Mesenchymal stem cell (in vitro differentiated cells and primary cell): ENCODE measurements around the gene ULK3.

Experiments
- DNase-seq: peaks from one replicate; pipeline ENCODE4 v3.0.0-alpha.2; 2013
- H2AFZ ChIP-seq: one replicate; pipeline ENCODE4 v1.6.1; 2013; ENCODE audit warnings: low read depth, mild to moderate bottlenecking, control low read depth, inconsistent platforms, low read length, moderate library complexity
- H2AK5ac ChIP-seq: 2 replicates; pipeline ENCODE4 v1.6.1; 2013; ENCODE audit warnings: low read length, moderate library complexity, mild to moderate bottlenecking, inconsistent platforms; ENCODE audit not compliant: severe bottlenecking
- H2BK120ac ChIP-seq: one replicate; pipeline ENCODE4 v1.6.1; 2013; ENCODE audit warnings: low read depth, mild to moderate bottlenecking, inconsistent platforms, low read length, moderate library complexity
- H2BK12ac ChIP-seq, 2 experiments: one replicate each; pipeline ENCODE4 v1.6.1; 2013; ENCODE audit warnings: inconsistent platforms in 2 of 2, low read length in 2 of 2, mild to moderate bottlenecking in 2 of 2, moderate library complexity in 2 of 2, control low read depth in 1 of 2
- H2BK15ac ChIP-seq: one replicate; pipeline ENCODE4 v1.6.1; 2013; ENCODE audit warnings: mild to moderate bottlenecking, low read depth, inconsistent platforms; ENCODE audit not compliant: poor library complexity, severe bottlenecking
- H2BK5ac ChIP-seq: 2 replicates; pipeline ENCODE4 v1.6.1; 2013; ENCODE audit warnings: low read depth, mild to moderate bottlenecking, low read length, control low read depth, inconsistent platforms; ENCODE audit not compliant: poor library complexity, severe bottlenecking
- H3K14ac ChIP-seq, 2 experiments: one replicate each; pipeline ENCODE4 v1.6.1; 2013; ENCODE audit warnings: inconsistent platforms in 2 of 2, low read length in 2 of 2, control low read depth in 1 of 2, mild to moderate bottlenecking in 1 of 2, moderate library complexity in 1 of 2
- H3K18ac ChIP-seq, 2 experiments: one replicate each; pipeline ENCODE4 v1.6.1; 2013; ENCODE audit warnings: inconsistent platforms in 2 of 2, low read length in 2 of 2, control low read depth in 1 of 2, low read depth in 1 of 2, mild to moderate bottlenecking in 1 of 2
- H3K23ac ChIP-seq, 2 experiments: one replicate each; pipeline ENCODE4 v1.6.1; 2013; ENCODE audit warnings: inconsistent platforms in 2 of 2, low read length in 2 of 2, mild to moderate bottlenecking in 2 of 2, moderate library complexity in 2 of 2, control low read depth in 1 of 2
- H3K27ac ChIP-seq: 2 replicates; pipeline ENCODE4 v1.5.1; 2013; ENCODE audit warnings: mild to moderate bottlenecking, moderate library complexity, low read length, control low read depth, inconsistent platforms; ENCODE audit not compliant: poor library complexity, severe bottlenecking
- H3K27me3 ChIP-seq, 2 experiments: 2 replicates each; pipeline versions ENCODE4 v1.6.1 to v1.7.0; 2013; ENCODE audit warnings: low read length in 2 of 2, mild to moderate bottlenecking in 2 of 2, moderate library complexity in 2 of 2, control low read depth in 1 of 2, inconsistent platforms in 1 of 2; ENCODE audit not compliant: control insufficient read depth in 1 of 2, insufficient read depth in 1 of 2
- H3K36me3 ChIP-seq, 2 experiments: 2 replicates each; pipeline versions ENCODE4 v1.6.1 to v1.7.0; 2013; ENCODE audit warnings: low read length in 2 of 2, control low read depth in 1 of 2, inconsistent platforms in 1 of 2, low read depth in 1 of 2, mild to moderate bottlenecking in 1 of 2; ENCODE audit not compliant: insufficient read depth in 2 of 2, control insufficient read depth in 1 of 2
- H3K4ac ChIP-seq, 2 experiments: one replicate each; pipeline ENCODE4 v1.6.1; 2013; ENCODE audit warnings: inconsistent platforms in 2 of 2, low read length in 2 of 2, mild to moderate bottlenecking in 2 of 2, moderate library complexity in 2 of 2, control low read depth in 1 of 2, low read depth in 1 of 2
- H3K4me1 ChIP-seq: 2 replicates; pipeline ENCODE4 v1.6.1; 2013; ENCODE audit warnings: low read depth, low read length, control low read depth; ENCODE audit not compliant: control insufficient read depth, insufficient read depth
- H3K4me2 ChIP-seq: 2 replicates; pipeline ENCODE4 v1.6.1; 2013; ENCODE audit warnings: low read length, mild to moderate bottlenecking, inconsistent platforms; ENCODE audit not compliant: poor library complexity, severe bottlenecking
- H3K4me3 ChIP-seq, 2 experiments: 2 replicates each; pipeline versions ENCODE4 v1.5.1 to v1.7.0; 2013; ENCODE audit warnings: low read length in 2 of 2, mild to moderate bottlenecking in 2 of 2, control low read depth in 1 of 2, low read depth in 1 of 2; ENCODE audit not compliant: insufficient read depth in 1 of 2
- H3K79me1 ChIP-seq: replicated peaks from 2 replicates; pipeline ENCODE4 v1.6.1; 2013; ENCODE audit warnings: mild to moderate bottlenecking, control low read depth, low read length, inconsistent platforms; ENCODE audit not compliant: poor library complexity, severe bottlenecking
- H3K9ac ChIP-seq: 2 replicates; pipeline ENCODE4 v1.7.0; 2013; ENCODE audit warnings: mild to moderate bottlenecking, low read length, moderate library complexity
- H3K9me3 ChIP-seq: 2 replicates; pipeline ENCODE4 v1.7.0; 2013; ENCODE audit warnings: mild to moderate bottlenecking, low read length; ENCODE audit not compliant: control insufficient read depth
- H4K8ac ChIP-seq: one replicate; pipeline ENCODE4 v1.6.1; 2013; ENCODE audit warnings: inconsistent platforms, mild to moderate bottlenecking, low read length, moderate library complexity
- H4K91ac ChIP-seq: one replicate; pipeline ENCODE4 v1.6.1; 2013; ENCODE audit warnings: mild to moderate bottlenecking, low read length, inconsistent platforms
- WGBS: methylation state at CpG from one replicate; pipeline ENCODE4 v1.1.7; 2013; ENCODE audit warnings: mixed read lengths; 5-methylcytosine and 5-hydroxymethylcytosine counted together

The ULK3 gene

DNA sequence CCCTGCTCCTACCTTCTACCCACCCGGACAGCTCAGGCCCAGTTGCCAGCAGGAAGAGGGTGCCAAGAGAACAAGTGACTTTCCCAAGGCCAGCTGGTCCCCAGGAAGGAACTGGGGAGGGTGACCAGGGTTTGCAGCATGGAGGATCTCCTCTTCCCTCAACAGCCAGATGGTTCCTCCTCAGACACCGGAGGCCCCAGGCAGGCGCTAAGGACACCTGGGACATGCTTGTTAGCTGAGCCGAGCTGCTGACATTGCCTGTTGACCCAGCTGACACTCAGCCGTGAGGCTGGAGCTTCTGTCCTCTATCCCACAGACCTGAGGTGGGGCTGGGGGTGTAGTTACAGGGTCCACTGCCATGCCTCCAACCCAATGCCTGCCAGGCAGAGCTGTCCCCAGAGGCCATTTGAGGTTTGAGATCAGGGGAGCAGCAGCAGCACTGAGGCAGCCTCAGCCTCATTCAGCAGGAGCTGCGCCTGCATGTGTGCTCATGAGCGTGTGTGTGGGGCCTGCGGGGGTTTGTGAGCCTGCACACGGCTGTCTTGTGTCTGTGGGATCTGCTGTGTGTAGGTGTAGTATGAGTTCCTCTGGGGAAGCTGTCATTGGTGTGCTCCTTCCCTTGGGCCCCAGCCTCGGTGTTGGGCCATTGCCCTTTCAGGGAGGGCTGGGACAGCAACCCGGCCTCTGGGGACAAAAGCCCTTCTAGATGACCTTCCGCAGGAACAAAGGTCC, 9.4 kb downstream of the ULK3 start:
- Histone ChIP-seq H2BK120ac (no peak overlapping the region), H2BK5ac (no peak overlapping the region), H2BK15ac (no peak overlapping the region), H3K4me1 (no peaks in the 10 kb centered on the region), H3K27ac (no peak overlapping the region), H3K9me3 (no peaks in the 10 kb centered on the region), H3K79me1 (no peaks in the 10 kb centered on the region), H3K4me2 (no peak overlapping the region), H3K18ac (no peak overlapping the region), H3K23ac (no peak overlapping the region), H4K91ac (no peak overlapping the region), H3K4ac (no peak overlapping the region), H3K27me3 (peaks cover 8 to 25% of the 10 kb centered on the region in 2 experiments), H3K4me3 (no peak overlapping the region), H2AFZ (no peak overlapping the region), H2BK12ac (no peak overlapping the region), H3K9ac (no peak overlapping the region), H4K8ac (no peak overlapping the region), H3K36me3 (peaks cover 17 to 21% of the 10 kb centered on the region in 2 experiments), H3K14ac (no peak overlapping the region), H2AK5ac (no peak overlapping the region)
- DNase-seq = no peak
- WGBS = 89% methylated on average over 12 of the region's 12 CpGs

DNA sequence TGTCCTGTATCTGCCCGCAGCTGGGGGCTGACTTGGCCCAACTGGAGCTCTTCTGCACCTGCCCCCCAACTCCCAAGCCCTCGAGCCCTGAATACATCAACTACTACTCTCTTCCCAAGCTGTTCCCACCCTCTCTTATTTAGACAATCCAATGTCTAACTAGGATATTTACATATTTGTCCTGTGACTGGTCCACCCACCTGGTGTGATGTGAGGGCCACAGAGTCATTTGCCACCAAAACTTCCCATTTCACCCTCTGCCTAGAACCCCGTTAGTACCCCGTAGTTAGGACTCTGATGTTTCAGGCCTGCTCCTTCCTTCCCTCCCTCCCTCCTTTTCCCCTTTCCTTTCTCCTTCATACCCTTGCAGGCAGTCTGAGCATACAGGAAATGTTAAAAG, 10.1 kb downstream of the ULK3 start:
- Histone ChIP-seq H2BK5ac (no peak overlapping the region), H2BK15ac (no peak overlapping the region), H3K4me3 (no peak overlapping the region), H3K27me3 (peaks cover 15 to 32% of the 10 kb centered on the region in 2 experiments), H3K36me3 (peaks cover 12 to 15% of the 10 kb centered on the region in 2 experiments), H2AK5ac (no peak overlapping the region), H3K4me2 (no peak overlapping the region), H4K91ac (no peak overlapping the region), H3K9me3 (no peaks in the 10 kb centered on the region), H3K23ac (no peak overlapping the region), H3K18ac (no peak overlapping the region), H3K14ac (no peak overlapping the region), H2BK12ac (no peak overlapping the region), H4K8ac (no peak overlapping the region), H3K4me1 (no peaks in the 10 kb centered on the region), H2BK120ac (no peak overlapping the region), H3K79me1 (no peaks in the 10 kb centered on the region), H3K27ac (no peak overlapping the region), H2AFZ (no peak overlapping the region), H3K4ac (no peak overlapping the region), H3K9ac (no peak overlapping the region)
- WGBS = 81% methylated on average over 4 of the region's 4 CpGs
- no peak for DNase-seq

DNA sequence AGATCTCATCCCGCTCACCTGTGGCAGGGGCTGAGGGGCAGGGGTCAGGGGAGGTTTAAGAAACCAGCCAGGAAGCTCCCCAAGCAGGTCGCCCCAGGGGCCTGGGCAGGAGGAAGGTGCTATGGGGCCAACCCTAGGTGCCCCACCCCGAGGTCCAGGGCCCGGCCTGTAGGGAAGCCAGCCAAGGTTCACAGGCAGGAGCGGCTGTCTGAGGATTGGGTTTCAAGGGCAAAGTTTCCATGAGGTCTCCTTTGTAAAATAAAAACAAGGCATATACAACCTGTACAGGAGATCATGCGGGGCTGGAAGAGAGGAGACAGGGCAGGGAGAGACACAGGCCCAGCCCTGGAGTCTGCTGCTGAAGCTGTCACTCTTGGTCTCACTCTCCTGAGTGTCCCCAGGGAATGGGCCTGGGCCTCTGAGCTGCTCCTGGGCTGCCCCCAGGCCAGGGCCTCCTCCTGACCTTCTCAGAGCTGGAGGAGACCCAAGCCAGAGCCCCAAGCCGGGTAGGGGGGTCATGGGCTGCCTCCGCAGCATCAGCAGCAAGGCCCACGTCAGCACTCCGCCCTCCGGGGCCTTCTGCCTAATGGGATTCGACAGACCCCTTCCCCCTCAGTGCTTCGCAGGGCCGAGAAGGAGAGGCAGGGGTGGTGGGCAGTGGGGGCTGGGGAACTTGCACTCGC, 11.0 kb downstream of the ULK3 start:
- peaks cover 23 to 41% of the 10 kb centered on the region in 2 experiments for H3K27me3 ChIP-seq
- no peaks in the 10 kb centered on the region for H3K4me1 ChIP-seq
- H3K23ac ChIP-seq = no peak overlapping the region
- no peak overlapping the region for H3K27ac ChIP-seq
- no peak overlapping the region for H4K91ac ChIP-seq
- H2AK5ac ChIP-seq = no peak overlapping the region
- H3K36me3 ChIP-seq = peaks cover 12 to 15% of the 10 kb centered on the region in 2 experiments
- H2BK5ac ChIP-seq = no peak overlapping the region
- H2BK15ac ChIP-seq = no peak overlapping the region
- H4K8ac ChIP-seq = no peak overlapping the region
- no peak overlapping the region for H3K14ac ChIP-seq
- no peak overlapping the region for H3K4me2 ChIP-seq
- no peak overlapping the region for H2BK12ac ChIP-seq
- H3K79me1 ChIP-seq = no peaks in the 10 kb centered on the region
- H3K18ac ChIP-seq = no peak overlapping the region
- H3K4ac ChIP-seq = no peak overlapping the region
- no peak overlapping the region for H2AFZ ChIP-seq
- H3K9ac ChIP-seq = no peak overlapping the region
- no peaks in the 10 kb centered on the region for H3K9me3 ChIP-seq
- 75% methylated on average over 15 of the region's 15 CpGs for WGBS
- no peak for DNase-seq
- no peak overlapping the region for H2BK120ac ChIP-seq
- no peak overlapping the region for H3K4me3 ChIP-seq

DNA sequence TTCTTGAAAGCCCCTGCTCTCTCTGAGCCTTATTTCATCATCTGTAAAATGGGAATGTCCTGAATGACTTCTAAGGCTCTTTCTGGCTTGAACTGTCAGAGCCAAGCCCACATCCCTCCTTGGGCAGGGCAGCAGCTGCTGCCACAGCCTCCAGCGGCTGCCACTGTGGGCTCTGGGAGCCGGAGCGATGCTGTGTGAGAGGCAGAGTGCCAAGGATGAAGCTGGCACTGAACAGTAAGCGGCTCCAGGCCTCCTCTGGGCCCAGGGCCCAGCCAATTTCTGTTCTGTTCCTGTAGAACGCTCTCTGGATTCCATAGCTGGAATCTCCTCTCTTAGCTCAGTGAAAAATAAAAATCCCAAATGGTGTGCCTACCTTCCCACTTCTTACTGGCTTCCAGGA, 12.1 kb downstream of the ULK3 start:
- no peak overlapping the region for H4K8ac ChIP-seq
- no peak overlapping the region for H3K14ac ChIP-seq
- H2BK12ac ChIP-seq = no peak overlapping the region
- no peak overlapping the region for H3K4ac ChIP-seq
- H3K18ac ChIP-seq = no peak overlapping the region
- no peak overlapping the region for H2BK120ac ChIP-seq
- H2AFZ ChIP-seq = no peak overlapping the region
- H2BK5ac ChIP-seq = no peak overlapping the region
- H3K27me3 ChIP-seq = peaks cover 28 to 50% of the 10 kb centered on the region in 2 experiments
- H3K27ac ChIP-seq = no peak overlapping the region
- DNase-seq = no peak
- no peaks in the 10 kb centered on the region for H3K9me3 ChIP-seq
- WGBS = 84% methylated on average over 5 of the region's 5 CpGs
- peak overlapping the region; percentile 15 for H2BK15ac ChIP-seq
- H4K91ac ChIP-seq = no peak overlapping the region
- H3K23ac ChIP-seq = no peak overlapping the region
- H3K36me3 ChIP-seq = peaks cover 4 to 5% of the 10 kb centered on the region in 2 experiments
- no peaks in the 10 kb centered on the region for H3K79me1 ChIP-seq
- peaks cover 9% of the 10 kb centered on the region for H3K4me1 ChIP-seq
- no peak overlapping the region for H2AK5ac ChIP-seq
- H3K4me2 ChIP-seq = no peak overlapping the region
- no peak overlapping the region for H3K9ac ChIP-seq
- H3K4me3 ChIP-seq = no peak overlapping the region
